NCI-H748 (cell line): ENCODE results near the gene TPST2.

ENCODE experiments used
- DNase-seq: peaks from one replicate; lab custom pipeline; 2025; ENCODE audit not compliant: unreplicated experiment; lab: John Stamatoyannopoulos, UW

TPST2 gene

DNA sequence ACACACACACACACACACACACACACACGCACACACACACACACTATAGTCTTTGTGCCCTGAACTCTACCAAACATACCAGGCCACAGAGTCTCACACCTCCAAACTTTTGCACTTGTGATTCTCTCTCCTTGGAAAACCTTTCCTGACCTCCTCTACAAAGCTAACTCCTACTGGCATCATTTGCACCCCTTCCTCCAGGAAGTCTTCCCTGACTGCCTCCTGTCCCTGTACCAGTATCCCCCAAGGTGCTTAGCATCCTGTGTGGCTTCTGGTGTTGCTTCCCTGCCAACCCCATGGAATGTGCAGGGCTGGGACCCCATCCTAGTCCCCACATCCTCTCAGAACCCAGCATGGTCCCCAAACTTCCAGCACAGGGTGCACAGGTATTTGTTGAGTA is 8.9 kb downstream of the TPST2 start:
- no peak for DNase-seq

DNA sequence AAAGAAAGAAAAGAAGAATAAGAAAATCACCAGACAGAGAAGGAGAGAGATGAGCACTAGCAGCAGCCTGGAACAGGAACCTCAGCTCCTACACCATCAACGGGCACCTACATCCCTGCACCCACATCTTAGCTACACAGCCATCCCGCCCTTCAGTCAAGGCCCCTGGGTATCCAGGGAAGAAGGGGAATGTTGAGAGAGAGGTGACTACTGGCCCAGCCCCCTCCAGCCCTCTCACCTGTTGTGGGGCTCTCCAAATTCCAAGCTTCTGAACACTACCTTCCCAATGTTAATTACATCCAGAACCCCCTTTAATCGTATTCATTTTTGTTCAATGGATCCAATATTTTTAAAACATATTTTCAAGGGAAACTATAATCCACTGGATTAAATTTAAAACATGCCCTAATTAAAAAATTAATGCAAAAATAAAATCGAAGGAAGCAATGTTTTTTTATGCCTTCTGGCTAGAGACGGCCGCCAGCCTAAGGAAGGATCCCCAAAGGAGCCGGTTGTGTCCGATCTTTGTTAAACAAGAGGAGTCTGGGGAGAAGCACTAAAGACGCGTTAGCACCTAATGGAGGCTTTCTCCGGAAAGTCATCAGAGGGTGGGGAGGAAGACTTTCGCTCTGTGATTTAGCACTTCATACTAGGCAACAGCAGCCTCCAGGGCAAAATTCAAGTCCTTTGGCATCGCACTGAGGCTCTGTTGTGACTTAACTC is 9.5 kb downstream of the TPST2 start:
- no peak for DNase-seq

GRCh38 chr22:26579331-26579886 is 10.5 kb downstream of the TPST2 start:
- no peak for DNase-seq

DNA sequence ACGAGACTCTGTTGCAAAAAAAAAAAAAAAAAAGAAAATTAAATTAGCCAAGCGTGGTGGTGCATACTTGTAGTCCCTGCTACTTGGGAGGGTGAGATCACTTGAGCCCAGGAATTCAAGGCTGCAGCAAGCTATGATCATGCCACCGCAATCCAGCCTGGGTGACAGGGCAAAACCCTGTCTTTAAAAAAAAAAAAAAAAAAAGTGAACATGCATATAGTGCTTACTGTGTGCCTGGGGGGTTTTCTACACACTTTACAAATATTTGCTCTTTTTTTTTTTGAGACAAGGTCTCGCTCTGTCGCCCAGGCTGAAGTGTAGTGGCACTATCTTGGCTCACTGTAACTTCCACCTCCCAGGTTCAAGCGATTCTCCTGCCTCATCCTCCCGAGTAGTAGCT is 12.9 kb downstream of the TPST2 start:
- no peak for DNase-seq

DNA sequence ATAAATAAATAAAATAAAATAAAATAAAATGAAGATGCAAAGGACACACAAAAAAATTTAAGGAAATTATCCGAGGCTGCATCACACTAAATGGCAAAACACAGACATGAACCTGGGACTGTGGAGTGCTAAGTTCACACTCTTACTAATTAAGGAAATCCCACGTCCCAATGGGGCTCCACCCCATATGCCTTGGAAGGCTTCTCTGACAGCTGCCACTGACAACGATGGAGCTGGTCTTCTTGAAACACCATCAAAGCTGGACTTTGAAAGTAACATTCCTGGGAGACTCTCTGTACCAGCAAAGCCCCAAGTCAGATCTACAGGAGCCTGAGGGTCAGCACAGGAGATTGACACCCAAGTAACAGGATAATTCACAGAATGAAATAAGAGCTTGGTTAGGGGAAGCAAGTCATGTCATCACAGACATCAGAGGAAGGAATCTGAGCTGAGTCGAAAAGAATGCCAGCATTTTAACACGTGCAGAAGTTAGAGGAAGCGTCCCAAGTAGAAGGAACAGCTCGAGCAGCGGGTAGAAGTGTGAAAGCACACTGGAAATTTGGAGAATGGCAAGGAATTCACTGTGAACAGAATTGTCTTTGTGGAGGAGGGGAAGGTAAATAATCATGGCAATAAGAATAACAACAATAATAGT is 13.8 kb downstream of the TPST2 start:
- DNase-seq: no peak

DNA sequence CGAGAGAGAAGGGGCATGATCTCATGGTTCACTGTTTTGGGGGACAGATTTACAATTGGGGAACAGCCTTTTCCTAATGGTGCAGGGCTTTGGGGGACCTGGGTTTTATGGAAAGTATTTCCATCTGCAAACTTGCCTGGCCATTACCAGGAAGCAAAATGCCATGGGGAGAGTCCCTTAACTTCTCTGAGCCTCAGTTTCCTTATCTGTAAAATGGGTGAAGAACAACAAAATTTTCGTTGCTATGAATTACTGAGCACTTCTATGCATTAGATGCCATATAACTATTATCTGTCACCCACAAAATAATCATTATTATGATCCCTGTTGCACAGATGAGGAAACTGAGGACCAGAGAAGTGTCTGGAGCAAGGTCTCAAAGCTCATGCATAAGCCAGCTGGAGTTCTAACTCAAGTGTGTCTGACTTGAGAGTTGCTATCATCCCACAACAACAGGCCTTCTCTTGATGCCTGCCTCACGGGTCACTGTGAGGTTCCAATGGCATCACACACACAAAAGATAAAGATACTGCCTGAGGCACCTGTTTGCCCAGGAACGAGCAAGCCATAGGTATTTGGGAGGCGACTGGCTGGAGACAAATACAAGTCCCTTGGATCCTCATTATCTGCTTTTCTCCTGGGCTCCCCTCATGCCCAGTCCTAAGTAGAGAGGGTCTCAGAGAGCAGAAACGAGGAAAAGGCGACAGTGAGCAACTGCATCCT is 15.8 kb downstream of the TPST2 start:
- DNase-seq: no peak

DNA sequence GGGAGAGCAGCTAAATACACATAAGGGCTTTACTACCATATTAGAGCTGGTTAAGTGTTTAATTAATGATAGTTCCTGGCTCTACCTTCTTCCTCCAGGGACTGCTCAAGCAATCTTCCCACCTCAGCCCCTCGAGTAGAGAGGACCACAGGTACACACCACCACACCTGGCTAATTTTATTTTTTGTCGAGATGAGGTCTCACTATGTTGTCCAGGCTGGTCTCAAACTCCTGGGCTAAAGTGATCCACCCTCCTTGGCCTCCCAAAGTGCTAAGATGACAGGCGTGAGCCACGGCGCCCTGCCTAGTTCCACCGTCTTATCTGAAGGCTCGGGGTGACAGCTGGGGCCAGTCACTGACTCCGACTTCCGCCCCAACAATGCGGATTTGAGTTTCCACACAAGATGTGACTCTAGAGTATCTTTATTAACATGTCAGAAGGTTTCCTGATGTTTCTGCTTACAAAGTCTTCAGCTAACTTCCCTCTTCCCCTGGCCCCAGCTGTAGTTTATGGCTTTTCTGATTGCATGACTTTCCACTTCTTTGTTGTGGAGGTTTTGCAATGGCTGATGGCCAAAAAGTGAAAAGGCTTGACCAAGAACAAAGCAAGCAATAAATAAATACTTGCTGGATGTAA is 16.8 kb downstream of the TPST2 start:
- no peak for DNase-seq

DNA sequence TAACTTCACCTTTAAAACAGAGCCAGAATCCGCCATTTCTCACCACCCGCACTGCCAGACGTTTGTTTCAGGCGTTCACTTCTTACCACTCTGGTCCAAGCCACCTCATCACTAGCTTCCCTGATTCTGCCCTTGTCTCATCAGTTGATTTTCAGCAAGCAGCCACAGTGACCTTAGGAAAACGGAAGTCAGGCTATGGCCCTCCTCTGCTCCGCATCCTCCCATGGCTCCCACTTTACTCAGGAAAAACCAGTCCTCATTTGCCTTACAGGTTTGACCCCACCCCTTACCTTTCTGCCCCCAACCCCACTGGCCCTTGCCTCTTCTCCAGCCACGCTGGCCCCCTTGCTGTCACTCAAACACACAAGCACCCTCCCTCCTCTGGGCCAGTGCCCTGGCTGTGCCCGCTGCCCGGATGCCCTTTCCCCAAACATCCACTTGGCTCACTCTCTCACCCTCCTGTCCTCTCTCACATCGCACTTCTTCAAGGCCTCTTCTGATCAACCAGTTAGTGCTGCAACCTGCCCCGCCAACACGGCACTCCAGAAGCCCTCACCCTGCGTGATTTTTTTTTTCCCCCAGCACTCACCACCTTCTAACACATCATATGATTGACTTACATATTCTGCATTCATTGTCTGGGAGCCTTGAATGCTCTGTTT is 18.9 kb downstream of the TPST2 start:
- no peak for DNase-seq

GRCh38 chr22:26570115-26570514 is 19.8 kb downstream of the TPST2 start:
- DNase-seq: no peak

DNA sequence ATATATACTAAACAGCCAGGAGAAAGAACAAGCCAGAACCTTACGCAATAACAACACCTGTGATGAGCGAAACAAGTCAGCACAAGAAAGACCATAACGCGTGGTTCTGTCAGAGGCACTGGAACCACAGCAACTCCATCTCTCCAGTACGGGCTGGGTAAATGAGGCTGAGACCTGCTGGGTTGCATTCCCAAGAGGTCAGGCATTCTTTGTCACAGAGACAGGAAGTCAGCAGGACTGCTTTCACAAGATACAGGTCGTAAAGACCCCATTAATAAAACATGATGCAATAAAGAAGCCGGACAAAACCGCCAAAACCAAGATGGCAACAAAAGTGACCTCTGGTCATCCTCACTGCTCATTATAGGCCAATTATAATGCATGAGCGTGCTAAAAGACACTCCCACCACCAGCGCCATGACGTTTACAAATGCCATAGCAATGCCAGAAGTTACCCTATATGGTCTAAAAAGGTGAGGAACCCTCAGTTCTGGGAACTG is 21.7 kb downstream of the TPST2 start:
- peak; percentile 76 for DNase-seq

DNA sequence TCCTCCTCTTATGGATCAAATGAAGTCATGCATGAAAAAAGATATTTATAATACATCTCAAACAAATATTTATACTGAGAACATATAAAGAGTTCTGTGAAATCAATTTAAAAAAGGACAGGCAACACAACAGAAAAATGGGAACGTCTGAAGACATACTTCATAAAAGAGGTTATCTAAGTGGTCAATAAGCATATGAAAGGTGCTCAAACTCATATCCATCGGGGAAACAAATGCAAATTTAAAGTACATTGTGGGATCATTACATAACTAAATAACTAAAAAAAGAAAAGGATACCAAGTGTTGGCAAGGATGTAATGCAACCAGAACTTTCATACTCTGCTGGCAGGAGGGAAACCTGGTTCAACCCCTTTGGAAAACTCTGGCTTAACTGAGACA is 22.3 kb downstream of the TPST2 start:
- no peak for DNase-seq

- no peak for DNase-seq
These were observed 22.9 kb downstream of the TPST2 start for GRCh38 chr22:26566994-26567393.

DNA sequence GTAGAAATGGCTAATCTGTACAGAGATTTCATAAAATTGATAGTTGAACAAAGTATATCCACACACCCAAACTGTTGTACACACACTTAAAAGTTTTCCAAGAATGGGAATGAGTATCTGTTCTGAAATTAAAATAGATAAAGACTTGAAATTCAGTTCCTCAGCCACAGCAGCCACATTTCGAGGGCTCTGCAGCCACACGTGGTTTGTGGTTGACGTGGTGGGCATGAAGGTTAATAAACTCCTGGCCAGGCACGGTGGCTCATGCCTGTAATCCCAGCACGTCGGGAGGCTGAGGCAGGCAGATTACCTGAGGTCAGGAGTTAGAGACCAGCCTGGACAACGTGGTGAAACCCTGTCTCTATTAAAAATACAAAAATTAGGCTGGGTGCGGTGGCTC is 24.0 kb downstream of the TPST2 start:
- no peak for DNase-seq

DNA sequence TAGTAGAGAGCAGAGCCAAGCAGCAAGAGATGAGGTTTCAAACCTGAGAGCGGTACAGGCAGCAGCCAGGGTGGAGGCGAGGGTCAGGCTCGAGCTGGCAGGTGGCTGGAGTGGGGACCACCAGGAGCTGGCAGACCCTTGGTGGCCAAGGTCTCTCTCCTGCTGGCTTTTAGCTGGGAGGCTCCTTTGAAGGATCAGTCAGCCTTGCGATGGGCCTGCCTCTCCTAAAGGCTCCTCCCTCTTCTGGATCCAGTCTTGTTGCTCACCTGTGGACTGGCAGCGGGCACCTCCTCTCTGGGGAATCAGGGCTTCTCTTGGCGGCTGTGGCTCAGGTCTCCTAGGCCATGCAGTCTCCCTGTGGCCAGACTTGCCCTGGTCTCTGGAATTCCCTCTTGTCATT is 24.8 kb downstream of the TPST2 start:
- no peak for DNase-seq

GRCh38 chr22:26564672-26565071 is 25.3 kb downstream of the TPST2 start:
- no peak for DNase-seq

GRCh38 chr22:26564181-26564580 is 25.8 kb downstream of the TPST2 start:
- DNase-seq: no peak

DNA sequence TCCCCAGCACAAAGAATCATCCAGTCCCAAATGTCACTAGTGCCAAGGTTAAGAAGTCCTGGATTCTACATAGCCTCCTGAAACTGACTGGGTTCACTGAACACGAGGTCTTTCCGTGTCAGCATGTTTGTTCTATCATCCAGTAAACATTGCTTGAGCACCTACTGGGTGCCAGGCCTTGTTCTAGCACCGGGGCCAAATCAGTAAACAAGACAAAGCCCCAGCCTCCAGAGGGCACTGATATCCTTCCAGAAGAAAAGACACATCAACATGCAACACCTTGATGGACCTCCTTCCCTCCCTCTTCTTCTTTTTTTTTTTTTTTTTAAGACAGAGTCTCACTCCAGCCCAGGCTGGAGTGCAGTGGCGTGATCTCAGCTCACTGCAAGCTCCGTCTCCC is 26.9 kb downstream of the TPST2 start:
- no peak for DNase-seq

DNA sequence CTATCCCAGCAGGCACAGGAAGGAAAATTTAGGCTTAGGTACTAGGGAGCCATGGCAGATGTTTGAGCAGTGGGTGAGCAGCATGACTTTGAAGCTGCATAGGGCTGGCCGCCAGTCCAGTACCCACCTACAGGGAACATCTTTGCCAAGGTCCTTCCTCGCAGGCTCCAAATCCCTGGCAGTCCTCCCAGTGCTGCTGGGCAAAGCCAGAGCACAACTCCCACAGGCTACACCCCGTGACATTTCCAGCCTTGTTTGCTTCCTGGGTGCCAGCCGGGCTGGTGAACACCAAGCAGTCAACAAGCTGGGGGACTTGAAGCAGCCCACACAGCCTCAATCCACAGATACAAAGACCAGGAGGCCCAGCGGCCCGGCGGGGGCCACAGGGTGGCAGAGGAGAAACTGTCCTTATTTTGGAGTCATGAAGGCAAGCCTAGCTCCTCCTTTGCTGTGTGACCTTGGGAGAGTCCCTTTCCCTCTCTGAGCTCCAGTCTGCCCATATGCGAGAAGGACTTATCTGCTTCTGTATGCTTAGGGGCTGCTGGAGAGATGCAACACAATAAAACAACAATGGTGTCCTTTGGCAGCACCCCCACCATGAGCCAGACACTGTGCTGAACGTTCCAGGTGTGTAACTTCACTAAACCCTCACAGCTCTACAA is 28.0 kb downstream of the TPST2 start:
- DNase-seq: no peak

- no peak for DNase-seq
These were observed 29.9 kb downstream of the TPST2 start for GRCh38 chr22:26559961-26560575.
